Measurements from ENCODE around the gene STEEP1. TPM values are rescaled to one million over a fixed set of nuclear protein-coding genes. Genes with fewer than 3 reads are reported as not detected.

STEEP1 gene
- 53.3 and 59.7 TPM in 2 replicates for total RNA-seq (2014; rRNA removed; shearing (Covaris generic))
- polyA plus RNA-seq (2014; cell fraction: nucleus; rRNA removed): 22.1 and 35.4 TPM in 2 replicates

DNA sequence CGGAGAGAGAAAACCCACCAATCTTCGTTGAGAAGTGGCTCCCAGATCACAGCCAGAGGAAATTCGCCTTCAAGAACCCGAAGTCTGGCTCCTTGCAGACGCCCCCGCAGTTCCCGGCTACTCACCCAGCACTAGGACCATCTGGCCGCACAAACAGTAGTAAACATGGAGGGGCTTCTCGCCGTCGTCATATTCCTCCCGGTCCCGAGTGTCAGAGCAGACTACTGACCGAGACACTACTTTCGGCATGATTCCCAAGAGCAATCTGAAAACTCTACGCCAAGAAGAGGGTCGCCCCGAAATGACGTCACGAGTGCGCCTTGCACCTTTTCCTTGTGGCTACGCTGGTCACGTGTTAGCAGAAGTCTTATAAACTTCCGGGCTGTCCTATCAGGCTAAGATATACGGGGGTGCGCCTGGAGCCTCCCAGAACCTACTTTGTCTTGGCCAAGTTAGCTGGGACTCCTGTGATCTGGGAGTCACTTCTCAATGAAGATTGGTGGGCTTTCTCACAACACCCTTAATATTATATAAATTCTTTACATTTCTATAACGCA, at the start of gene STEEP1:
TSS of gene STEEP1 (minus strand) at position 303 of the 557 bp plus-strand sequence. CDS start at position 249, 54 bp downstream.
- peak; percentile 91 for DNase-seq (ENCODE audit: extremely low read depth, low read depth)

DNA sequence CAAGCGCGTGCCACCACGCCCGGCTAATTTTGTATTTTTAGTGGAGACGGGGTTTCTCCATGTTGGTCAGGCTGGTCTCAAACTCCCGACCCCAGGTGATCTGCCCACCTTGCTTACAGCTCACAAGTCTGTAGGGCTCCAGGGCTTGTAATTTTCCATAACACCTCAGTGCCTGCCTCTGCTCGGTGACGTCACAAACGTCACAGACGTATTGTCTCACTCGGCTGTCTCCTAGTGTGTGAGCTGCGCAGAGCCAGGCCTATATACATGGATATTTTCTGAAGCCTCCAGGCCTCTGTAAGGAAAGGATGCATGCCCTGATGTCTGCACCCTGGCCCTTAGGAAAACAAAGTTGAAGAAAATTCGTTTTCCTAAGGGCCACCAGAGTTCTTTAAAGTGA, 49.6 kb upstream of the STEEP1 start:
- no peak for DNase-seq (ENCODE audit: extremely low read depth, low read depth)

DNA sequence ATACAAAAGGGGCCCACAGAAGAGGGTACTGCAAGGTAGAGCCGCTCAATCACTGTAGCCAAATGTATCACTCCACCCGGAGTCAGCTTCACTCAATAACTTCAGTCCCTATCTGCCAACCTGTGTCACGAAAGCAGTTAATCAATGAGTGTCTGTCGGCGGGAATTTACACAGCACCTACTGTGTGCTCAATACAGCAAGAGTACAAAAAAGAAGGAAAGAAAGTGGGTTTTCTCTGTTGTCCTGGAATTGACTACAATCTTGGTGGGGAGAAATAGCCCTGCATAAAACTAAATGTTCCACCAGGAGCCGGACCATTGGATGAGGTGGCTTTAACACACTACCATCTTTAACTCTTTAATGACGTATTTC, 41.8 kb upstream of the STEEP1 start:
- DNase-seq (ENCODE audit: extremely low read depth, low read depth): no peak

DNA sequence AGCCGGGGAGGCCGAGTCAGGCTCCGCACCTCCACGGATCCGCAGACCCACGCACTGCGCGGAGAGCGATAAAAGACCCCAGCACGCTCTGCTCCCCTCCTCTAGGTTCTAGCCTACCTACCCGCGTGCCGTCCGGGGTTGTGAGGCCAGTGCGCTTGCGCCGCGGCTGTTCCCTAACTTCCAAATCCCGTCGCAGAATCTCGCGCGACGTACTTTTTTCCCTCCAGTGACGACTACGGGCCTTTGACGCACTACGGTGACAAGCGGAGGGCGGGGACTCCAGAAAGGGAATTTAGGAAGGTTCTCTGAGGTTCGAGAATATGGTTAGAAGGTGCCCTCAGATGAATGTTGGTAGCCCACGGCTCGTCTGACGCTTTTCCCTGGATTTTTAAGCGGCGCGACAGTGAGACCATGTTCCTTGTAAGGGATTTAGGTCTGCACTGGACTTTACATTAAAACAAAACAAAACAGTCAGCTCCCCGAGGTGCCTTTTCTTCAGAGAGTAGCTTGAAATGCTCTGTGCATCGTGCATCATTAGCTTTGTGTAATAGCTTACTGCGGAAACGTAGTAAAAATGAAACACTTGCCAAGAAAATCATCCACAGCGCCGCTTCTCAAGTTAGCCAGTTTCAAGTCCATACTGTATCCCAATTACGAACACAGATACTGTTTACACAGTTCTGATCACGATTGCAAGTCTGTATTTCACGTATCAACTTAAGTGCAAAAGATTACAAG, 41.2 kb upstream of the STEEP1 start, which contains the start of gene NKRF:
TSS of gene NKRF (minus strand) at position 145 of the 738 bp plus-strand sequence.
- DNase-seq (ENCODE audit: extremely low read depth, low read depth): peak; percentile 95

DNA sequence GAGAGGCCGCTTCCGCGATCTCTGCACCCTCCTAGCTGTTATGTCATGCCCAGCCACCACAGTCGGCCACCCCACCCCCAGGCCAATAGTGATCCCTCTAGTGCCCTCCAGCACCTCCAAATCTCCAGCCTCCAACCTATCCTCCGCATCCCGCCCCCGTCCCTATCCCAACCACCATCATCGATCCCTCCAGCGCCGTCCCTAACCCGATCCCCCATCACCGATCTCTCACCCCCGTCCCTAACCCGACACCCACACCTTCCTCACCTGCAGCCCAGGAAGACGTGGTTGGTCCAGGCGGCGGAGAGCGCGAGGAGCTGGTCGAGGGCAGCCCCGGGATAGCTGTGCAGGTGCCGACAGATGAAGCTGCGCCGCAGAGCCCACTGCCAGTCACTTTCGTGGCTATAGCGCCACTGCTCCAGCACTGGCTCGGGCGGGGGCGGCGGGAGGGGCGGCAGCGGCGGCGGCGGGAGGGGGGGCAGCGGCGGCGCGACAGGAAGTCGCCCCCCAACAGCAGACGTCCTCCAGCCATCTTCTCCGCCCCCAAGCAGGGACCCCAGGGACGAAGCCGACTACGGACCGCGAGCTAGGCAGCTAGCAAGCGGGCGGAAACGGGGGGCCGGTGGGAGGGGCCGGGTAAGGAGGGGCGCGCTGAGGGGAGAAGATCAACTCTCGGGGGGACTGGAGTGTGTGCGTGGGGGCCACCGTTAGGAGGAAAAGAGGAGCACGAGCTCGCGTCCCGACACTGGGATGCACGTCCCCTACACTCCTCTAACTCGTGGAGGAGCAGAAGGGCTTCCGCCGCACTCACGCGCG, 40.5 kb upstream of the STEEP1 start:
- no peak for DNase-seq (ENCODE audit: extremely low read depth, low read depth)

DNA sequence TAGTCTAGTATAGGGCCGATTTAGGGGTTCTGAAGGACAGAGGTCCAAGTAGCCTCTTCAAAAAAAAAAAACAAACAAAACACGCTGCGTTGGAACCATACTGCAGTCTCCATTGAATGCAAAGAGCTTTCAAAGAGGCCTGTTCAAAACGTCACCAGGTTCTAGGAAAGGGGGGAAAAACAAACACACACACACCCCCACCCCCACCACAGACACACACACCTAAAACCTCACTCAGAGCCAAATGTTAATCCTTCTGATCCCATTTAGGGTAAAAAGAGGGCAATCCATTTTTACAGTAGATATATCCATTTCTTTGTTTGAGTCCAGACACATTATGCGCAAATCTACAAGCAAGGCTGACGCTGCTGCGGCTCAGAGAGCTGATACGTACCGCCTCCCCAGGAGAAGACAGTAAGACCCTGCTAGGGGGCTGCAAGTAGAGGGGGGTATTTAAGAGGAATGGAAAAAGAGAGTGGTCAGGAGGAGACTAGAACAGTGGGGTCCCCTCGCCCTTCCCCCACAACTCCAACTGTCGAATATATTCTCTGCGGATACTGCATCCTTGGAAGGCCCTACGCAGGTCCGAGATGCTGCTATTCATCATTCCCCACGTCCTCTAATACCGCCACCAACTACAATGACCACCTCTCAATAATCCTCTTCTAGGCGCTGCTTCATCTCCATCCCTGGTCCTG, 39.7 kb upstream of the STEEP1 start:
- no peak for DNase-seq (ENCODE audit: extremely low read depth, low read depth)

DNA sequence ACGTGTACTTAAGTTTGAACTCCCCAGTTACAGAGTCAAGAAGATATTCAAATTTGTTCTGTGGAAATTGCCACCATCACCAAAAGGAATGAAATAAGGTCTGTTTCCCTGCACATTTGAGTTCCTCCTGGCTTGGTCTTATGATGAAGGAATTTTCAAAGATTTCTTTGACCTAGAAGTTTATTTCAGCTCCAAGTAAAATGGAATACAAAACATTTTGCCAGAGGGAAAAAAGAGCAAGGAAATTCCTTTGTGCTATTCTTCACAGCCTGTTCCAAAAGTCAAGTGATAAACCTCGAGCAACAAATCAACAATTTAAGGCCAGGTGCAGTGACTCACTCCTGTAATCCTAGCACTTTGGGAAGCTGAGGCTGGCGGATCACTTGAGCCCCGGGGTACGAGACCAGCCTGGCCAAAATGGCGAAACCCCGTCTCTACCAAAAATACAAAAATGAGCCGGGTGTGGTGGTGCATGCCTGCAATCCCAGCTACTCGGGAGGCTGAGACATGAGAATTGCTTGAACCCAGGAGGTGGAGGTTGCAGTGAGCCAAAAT, 37.6 kb upstream of the STEEP1 start:
- DNase-seq (ENCODE audit: extremely low read depth, low read depth): no peak

DNA sequence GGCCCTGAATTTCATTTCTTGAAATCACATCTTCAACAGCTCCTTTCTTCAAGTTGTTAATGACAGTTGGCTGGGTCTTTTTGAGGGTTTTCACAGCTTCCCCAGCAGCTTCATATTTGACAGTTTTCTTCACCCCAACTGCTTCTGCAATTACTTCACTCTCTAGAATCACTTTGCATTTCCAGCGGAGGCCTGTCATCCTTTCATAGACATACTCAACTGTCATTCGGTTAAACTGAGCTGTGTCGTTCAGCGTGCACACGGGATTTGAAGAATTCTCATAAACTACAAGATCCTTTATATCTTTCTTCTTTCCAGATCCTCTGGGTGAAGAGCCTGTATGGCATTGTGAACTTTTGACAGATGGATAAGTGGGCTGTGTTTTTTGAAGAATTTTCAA, 24.6 kb upstream of the STEEP1 start:
- DNase-seq (ENCODE audit: extremely low read depth, low read depth): no peak

DNA sequence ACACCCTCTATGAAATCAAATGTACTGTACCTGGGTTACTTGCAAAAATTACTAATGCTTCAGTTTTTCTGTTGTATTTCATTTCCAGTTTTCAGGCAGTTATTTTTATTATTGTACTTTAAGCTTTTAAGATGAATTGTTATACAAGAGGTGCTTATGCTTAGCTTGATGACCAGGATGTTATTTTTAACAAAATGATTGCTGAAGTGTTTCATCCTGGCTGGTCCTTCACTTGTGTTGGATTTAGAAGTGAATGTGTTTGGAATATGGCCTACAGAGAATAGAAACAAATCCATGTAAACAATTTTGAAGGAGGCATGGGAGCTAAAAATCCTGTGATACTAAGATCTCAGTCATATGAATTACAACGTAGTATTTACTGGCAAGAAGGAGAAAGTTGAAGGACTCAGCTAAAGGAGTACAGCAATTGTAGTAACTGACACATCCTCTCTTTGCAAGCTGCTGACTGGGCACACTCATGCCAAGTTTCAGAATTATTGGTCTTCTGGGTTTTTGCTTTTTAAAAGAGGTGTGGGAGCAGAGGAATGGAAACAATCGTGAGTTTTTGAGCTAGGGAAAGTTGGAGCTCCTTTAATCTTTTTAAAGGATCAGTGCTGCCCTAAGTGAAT, 18.3 kb upstream of the STEEP1 start:
- DNase-seq (ENCODE audit: extremely low read depth, low read depth): no peak

DNA sequence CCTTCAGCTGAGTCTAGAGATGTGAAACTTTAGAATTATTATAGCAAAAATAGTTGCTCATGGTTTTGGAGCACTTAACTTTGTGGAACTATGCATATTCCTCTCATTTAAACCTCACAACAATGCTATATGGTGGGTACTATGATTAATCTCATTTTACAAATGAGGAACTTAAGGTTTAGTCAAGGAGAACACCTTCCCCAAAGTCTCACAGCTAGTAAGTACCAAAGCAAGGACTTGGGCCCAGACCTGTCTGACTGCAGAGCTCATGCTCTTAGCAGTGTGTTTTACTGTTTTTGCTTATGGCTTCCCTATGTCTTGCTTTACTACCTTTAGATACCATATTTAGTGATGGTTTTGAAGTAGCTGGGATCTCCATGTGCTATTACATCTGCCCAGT, 14.2 kb upstream of the STEEP1 start:
- no peak for DNase-seq (ENCODE audit: extremely low read depth, low read depth)

DNA sequence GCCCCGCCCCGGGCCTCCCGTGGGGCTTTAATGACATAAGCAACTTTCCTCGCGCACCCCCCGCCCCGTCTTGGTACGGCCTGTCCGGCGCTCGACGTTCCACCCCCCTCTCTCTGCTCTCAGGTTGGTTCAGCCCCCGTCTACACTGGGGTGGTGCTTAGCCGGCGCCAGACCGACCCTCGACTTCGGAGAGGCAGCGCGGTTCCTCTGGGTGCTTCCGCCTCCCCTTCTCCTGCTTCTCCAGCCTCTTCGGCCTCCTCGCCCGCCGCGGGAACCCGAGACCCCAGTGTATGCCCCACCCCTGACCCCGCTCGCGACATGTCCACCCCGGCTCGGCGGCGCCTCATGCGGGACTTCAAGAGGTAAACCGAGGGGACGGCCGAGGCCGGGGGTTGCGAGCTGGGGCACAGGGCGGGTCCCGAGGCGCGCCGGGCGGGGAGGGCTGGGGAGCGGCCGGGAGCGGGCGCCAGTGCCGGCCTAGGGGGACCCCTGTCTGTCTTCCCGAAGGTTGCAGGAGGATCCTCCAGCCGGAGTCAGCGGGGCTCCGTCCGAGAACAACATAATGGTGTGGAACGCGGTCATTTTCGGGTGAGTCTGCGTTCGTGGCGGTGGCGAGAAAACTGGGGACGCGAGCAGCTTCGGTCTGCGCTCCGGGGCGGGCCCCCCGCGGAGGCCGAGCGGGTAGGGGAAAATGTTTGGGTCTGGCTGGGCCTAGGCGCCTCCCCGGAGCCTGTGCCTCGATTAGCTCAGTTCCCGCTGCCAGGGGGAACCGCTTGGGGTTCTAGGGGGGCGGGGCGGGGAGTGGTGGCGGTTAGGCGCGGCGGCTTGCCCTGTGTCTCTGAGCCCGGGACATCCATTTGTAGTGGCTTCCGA, 9.4 kb upstream of the STEEP1 start, which contains the start of gene UBE2A:
TSS of gene UBE2A (plus strand) at position 170 of the 873 bp plus-strand sequence. CDS start at position 319, 149 bp downstream.
- peak; percentile 88 for DNase-seq (ENCODE audit: extremely low read depth, low read depth)

DNA sequence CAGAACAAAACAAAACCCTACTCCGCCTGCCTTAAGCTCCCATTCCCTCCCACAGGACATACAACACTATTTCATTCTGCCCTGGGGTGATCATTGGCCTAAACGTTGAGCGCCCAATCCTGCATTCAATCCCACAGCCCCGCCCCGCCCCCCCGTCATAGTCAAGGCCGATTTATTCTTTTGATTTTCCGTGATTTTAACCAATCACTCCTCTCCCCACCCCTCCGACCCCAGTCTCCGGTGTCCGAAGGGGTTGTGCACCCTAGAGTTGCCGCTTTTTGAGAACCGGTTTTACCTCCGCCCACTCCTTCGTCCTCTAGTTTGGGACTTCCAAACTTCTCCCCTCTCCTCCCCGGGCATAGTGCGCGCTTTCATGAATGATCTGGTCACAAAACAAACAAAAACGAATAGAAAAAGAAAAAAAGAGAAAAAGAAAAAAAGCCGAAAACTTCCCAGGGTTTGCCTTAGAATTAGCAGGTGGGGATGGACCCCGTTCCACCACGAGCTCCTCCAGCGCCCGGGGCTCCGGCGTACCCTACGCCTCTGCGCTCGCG, 8.7 kb upstream of the STEEP1 start:
- no peak for DNase-seq (ENCODE audit: extremely low read depth, low read depth)

DNA sequence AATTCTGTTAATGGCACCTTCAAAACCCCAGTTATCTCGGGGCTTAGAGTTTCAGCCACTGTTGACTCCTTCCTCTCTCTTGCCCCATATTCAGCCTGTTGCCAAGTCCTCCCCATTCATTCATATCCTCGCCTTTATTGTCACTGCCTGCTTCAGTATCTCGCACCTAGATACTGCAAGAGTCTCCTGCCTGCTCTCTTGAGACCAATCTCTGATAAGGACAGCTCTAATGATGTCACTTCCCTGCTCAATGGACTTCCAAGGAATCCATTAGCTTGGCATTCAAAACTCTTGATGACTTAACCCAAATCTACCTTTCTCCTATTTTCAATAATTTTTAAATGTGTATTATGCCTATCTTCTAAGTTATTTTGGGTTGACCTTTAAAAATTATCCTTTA, 8.0 kb upstream of the STEEP1 start:
- no peak for DNase-seq (ENCODE audit: extremely low read depth, low read depth)

DNA sequence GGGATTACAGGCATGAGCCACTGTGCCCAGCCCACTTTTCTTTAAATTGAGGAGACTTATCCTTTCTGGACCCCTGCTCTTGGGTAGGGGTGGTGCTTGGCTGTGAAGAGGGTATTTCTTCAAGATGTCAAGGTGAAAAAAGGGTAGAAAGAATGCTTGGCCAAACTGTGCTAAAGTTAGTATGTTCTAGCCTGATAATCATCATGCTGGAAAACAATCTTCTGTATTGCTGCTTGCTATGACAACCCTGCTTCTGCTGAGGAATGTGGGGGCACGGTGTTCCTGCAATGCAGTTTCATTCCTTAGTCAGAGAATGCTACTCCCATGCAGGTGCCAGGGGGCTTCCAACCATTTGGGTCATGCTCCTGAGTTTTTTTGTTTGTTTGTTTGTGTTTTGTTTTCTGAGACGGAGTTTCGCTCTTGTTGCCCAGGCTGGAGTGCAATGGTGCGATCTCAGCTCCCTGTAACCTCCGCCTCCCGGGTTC, 5.2 kb upstream of the STEEP1 start:
- DNase-seq (ENCODE audit: extremely low read depth, low read depth): no peak

DNA sequence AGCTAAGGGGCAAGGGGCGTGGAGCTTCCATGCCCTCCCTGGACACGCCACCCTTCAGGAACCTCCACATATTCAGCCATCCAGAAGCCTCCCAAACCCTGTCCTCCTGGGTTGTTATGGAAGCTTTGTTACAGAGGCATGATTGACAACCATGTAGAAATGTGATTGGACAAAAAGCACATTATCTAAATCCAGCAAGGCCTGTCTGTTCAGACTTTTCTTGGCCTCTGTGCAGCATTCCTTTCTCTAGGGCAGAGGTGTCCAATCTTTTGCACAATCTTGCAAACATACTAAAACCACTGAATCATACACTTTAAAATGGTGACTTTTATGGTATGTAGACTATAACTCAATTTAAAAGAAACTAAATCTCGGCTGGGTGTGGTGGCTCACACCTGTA, 12.7 kb downstream of the STEEP1 start:
- no peak for DNase-seq (ENCODE audit: extremely low read depth, low read depth)

DNA sequence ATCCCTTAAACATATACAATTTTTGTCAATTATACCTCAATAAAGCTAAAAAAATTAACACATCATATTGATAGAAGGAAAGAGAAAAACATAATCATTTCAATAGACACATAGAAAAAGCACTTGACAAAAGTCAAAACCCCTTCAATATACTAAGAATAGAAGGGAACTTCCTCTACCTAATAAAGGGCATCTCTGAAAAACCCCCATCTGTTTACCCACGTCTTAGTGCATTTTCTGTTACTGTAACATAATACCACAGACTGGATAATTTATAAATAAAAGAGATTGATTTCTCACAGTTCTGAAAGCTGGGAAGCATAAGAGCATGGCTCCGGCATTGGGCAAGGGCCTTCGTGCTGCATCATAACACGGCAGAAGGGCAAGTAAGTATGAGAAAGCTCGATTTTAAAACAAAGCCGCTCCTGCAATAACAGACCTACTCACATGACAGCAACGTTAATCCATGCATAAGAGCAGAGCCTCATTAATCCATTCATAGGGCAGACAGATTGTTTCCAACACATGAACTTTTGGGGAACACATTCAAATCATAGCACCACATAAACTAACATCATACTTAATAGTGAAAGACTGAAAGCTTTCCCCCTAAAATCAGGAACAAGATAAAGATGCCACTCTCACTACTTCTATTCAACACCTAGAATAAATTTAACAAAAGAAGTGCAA, 15.7 kb downstream of the STEEP1 start:
- no peak for DNase-seq (ENCODE audit: extremely low read depth, low read depth)

DNA sequence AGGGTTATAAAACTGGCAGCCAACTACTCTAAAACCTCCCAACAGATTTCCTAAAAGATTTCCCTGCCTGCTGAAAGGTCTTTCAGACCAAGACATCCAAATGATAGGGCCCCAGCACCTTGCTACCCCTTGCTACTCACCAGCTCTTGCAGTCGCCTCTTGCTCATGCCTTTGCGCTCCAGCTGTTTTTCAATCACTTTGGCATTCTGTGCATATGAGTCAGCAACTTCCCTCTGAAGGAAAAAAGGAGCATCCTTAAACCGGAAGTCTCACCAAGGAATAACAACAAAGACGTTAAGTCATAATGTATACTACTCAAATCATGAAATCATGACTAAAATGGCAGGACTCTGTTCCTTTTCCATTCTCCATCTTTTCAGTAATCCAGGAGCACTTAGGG, 24.0 kb downstream of the STEEP1 start:
- DNase-seq (ENCODE audit: extremely low read depth, low read depth): peak; percentile 28

DNA sequence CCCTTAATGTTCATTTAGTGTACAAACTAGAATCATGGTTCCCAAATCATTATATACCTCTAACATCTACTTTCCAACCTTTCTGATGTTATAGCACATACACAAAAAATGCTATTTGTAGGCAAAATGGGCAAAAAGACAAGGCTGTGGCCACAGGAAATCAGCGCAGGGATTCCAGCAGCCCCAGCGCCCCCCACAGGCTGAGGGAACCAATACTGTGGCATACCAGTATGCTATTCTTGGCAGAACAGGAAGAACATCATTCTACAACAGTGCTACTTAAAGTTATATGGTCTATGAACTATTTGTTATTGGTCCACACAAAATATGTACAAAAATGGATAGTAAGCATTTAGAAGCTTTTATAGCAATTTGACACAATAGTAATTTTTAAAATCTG, 25.3 kb downstream of the STEEP1 start:
- no peak for DNase-seq (ENCODE audit: extremely low read depth, low read depth)

Measured in NCI-H460 (cell line).